K562 (cell line): ENCODE results near the gene ZNF195. TPM values are rescaled to one million over a fixed set of nuclear protein-coding genes. Genes with fewer than 3 reads are reported as not detected.

Source experiments
- ATF3 ChIP-seq, 2 experiments: fragments of 450-650 bp in 1 of 2; sonication (generic) in 1 of 2; formaldehyde crosslinking in 1 of 2; IDR thresholded peaks in 1 of 2; conservative IDR thresholded peaks in 1 of 2; 2 replicates each; pipeline versions ENCODE4 v1.6.1 to v1.8.1; 2016 to 2023; ENCODE audit warnings: mild to moderate bottlenecking in 2 of 2, moderate library complexity in 2 of 2, inconsistent platforms in 1 of 2, missing genetic modification reagents in 1 of 2
- DMBX1 ChIP-seq: fragments of 250-450 bp; sonication (Bioruptor Pico); IDR thresholded peaks from 2 replicates; pipeline ENCODE4 v1.8.0; 2022; ENCODE audit warnings: inconsistent platforms, mild to moderate bottlenecking, moderate library complexity, borderline replicate concordance
- E2F1 ChIP-seq: sonication (generic); formaldehyde crosslinking; IDR thresholded peaks from 2 replicates; pipeline ENCODE4 v1.8.1; 2023; ENCODE audit warnings: mild to moderate bottlenecking, missing genetic modification reagents, moderate library complexity
- KLF16 ChIP-seq: IDR thresholded peaks from 2 replicates; pipeline ENCODE4 v1.6.1; 2016; ENCODE audit warnings: antibody characterized with exemption
- PHTF2 ChIP-seq: fragments of 250-450 bp; sonication (Bioruptor Pico); IDR thresholded peaks from 2 replicates; pipeline ENCODE4 v1.5.0; 2021; ENCODE audit warnings: mild to moderate bottlenecking
- RBM14 ChIP-seq: fragments of 200-400 bp; formaldehyde crosslinking; IDR thresholded peaks from 2 replicates; pipeline ENCODE4 v1.6.1; 2018; ENCODE audit warnings: low read depth, mild to moderate bottlenecking, low read length, moderate library complexity, borderline replicate concordance; ENCODE audit not compliant: insufficient read depth
- SOX6 ChIP-seq: fragments of 450-650 bp; IDR thresholded peaks from 2 replicates; pipeline ENCODE4 v1.6.1; 2014; ENCODE audit warnings: mild to moderate bottlenecking
- THAP7 ChIP-seq: fragments of 250-450 bp; sonication (Bioruptor Pico); IDR thresholded peaks from 2 replicates; pipeline ENCODE4 v1.5.0; 2021
- ZC3H11A ChIP-seq: IDR thresholded peaks from 2 replicates; pipeline ENCODE4 v1.6.1; 2012; ENCODE audit warnings: low read depth, low read length, improper control_type of control experiment
- ZNF165 ChIP-seq: fragments of 250-450 bp; sonication (Bioruptor Pico); IDR thresholded peaks from 2 replicates; pipeline ENCODE4 v1.4.0; 2020; ENCODE audit warnings: borderline replicate concordance
- ZNF395 ChIP-seq: fragments of 200-800 bp; sonication (Bioruptor generic); IDR thresholded peaks from 2 replicates; pipeline ENCODE4 v1.6.1; 2017; ENCODE audit warnings: missing genetic modification characterization, missing compliant biosample characterization
- ZNF511 ChIP-seq: sonication (generic); formaldehyde crosslinking; IDR thresholded peaks from 2 replicates; pipeline ENCODE4 v1.8.0; 2022; ENCODE audit warnings: mild to moderate bottlenecking, missing genetic modification reagents
- polyA plus RNA-seq, 8 experiments: library from polyadenylated mRNA; depleted of rRNA in 4 of 8; stranded (reverse) in 5 of 8; unstranded in 3 of 8; fragments of >200 nt; fragmentation: Nextera tagmentation in 2 of 8; fragmentation: Illumina TruSeq in 1 of 8; extraction: Ambion mirVana in 2 of 8; extraction: Trizol in 1 of 8; gene quantifications; 2 replicates each; pipeline versions ENCODE4 v1.2.1 to v1.2.3, GENCODE V29; 2011 to 2014; ENCODE audit warnings: inconsistent platforms in 1 of 8, missing spikeins in 1 of 8
- total RNA-seq, 7 experiments: library from RNA; depleted of rRNA in 6 of 7; stranded (reverse); fragments of >200 nt in 6 of 7; fragmentation: Illumina TruSeq in 2 of 7; extraction: Trizol in 2 of 7; gene quantifications; 2 replicates each; pipeline versions ENCODE4 v1.2.1 to v1.2.3, GENCODE V29; 2011 to 2021; ENCODE audit warnings: low replicate concordance in 1 of 7
- TF ChIP-seq, protein P1 (sequence below): sonication (generic); formaldehyde crosslinking; IDR thresholded peaks from 2 replicates; pipeline ENCODE4 v1.8.0; 2022; ENCODE audit warnings: mild to moderate bottlenecking, missing genetic modification reagents, borderline replicate concordance

Gene ZNF195
- total and polyA plus RNA-seq, 9 of the 15 experiments (the other 6 are each of a cell fraction or from before 2014, with no cell fraction given): 42.1 to 75.5 (median 60.4) TPM

DNA sequence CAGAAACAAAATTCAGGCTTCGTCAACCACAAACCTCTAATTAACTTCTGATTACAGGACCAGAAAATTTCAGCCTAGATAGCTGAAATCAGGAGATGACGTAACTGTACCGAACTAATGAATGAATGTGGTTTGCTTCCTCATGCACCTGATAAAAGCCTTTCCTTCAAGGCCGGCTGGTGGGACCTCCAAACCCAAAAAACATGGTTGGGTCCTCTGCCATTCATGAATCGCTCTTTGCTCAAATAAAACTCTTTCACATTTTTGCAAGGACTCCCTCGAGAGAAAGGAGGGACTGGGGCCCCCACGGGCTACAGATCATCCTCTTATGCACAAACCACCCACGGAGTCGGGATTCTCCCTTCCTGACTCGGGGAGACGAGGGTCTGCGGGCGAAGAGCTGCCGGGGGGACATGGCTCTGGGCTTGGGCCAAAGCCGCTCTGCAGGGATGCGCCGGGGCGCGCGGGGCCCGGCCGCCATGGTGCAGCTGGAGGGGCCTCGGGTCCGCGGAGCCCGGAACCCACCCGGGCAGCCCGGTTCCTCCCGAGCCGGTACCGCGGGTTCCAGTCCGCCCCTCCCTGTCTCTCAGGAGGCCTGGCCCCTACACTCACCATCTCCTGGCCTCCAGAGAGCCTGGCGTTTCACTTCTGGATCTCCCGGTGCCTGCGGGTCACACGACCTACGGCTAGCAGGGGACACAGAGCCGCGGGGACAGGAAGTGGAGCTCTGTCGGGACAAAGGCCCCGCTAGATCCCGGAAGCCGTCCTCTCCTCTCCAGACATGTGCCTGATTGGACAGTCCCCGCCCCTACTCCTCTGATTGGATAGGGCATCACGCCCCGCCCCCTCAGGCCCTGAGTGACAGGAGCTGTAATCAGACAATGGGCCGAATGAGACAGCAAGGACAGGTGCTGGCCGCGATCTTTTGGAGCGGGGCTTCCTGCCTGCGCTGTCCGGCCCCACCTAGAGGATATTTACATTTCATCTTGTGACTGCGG is at the start of gene ZNF195 (continued):
- TF ChIP-seq E2F1 (CRISPR knock-in tag) (no peak), DMBX1 (CRISPR knock-in tag) (no peak), THAP7 (CRISPR knock-in tag) (no peak), ATF3 (IDR thresholded peaks at IDR 0.05) (peak; percentile 90), ATF3 (CRISPR knock-in tag; conservative IDR thresholded peaks at IDR 0.05) (no peak), ZNF511 (CRISPR knock-in tag) (peak; percentile 59; the same call in 1 of the 2 replicates), PHTF2 (CRISPR knock-in tag) (no peak), SOX6 (peak; percentile 80), ZNF395 (no peak), ZC3H11A (no peak), ZNF165 (CRISPR knock-in tag) (no peak), RBM14 (no peak), KLF16 (no peak)
- TF ChIP-seq, protein P1, sequence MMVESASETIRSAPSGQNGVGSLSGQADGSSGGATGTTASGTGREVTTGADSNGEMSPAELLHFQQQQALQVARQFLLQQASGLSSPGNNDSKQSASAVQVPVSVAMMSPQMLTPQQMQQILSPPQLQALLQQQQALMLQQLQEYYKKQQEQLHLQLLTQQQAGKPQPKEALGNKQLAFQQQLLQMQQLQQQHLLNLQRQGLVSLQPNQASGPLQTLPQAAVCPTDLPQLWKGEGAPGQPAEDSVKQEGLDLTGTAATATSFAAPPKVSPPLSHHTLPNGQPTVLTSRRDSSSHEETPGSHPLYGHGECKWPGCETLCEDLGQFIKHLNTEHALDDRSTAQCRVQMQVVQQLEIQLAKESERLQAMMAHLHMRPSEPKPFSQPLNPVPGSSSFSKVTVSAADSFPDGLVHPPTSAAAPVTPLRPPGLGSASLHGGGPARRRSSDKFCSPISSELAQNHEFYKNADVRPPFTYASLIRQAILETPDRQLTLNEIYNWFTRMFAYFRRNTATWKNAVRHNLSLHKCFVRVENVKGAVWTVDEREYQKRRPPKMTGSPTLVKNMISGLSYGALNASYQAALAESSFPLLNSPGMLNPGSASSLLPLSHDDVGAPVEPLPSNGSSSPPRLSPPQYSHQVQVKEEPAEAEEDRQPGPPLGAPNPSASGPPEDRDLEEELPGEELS (CRISPR knock-in tag): no peak
